ENCODE measurements around the gene NLGN1. TPM values are rescaled to one million over a fixed set of nuclear protein-coding genes. Genes with fewer than 3 reads are reported as not detected.
A peak's percentile ranks its signal among the peaks of the same experiment; 100 is the strongest.

Gene NLGN1
- total and polyA plus RNA-seq, 4 experiments from 2014 or later, result not detected

DNA sequence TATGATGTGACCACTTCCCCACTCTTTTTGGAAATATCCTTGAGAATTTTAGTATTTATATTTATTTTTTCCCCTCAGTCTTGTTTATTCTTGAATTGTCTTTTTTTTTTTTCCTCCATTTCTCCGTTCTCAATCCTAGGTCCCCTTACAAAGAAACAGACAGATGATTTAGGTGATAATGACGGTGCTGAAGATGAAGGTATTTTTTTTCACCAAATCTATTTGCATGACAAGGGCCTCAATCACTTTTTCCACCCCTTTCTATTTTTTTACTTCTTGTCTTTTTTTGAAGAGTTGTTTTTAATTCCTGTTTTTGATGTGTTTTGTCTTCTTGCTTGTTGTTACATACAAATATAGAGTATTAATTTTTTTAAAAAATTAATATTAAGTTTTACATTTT lies 402.6 kb downstream of the NLGN1 start:
- peaks cover 0 to 4% (median 0%) of the 10 kb centered on the region in 8 donors for H3K9me3 Mint-ChIP-seq
- H3K27me3 ChIP-seq (ENCODE audit: insufficient read depth, low read length), result no peaks in the 10 kb centered on the region
- no peak overlapping the region for H3K4me3 ChIP-seq (ENCODE audit: low read length in 2 of 2)
- POLR2A ChIA-PET (ENCODE audit: partially characterized antibody), result no interaction called here
- H3K27ac ChIP-seq (ENCODE audit: low read depth, low read length), result no peak overlapping the region
- H3K36me3 ChIP-seq (ENCODE audit: insufficient read depth, low read length), result no peaks in the 10 kb centered on the region
- DNase-seq, result no peak
- no peaks in the 10 kb centered on the region for H3K9me3 ChIP-seq (ENCODE audit: control insufficient read depth in 1 of 2, low read length in 2 of 2)
- H3K4me1 ChIP-seq (ENCODE audit: insufficient read depth, low read length), result no peaks in the 10 kb centered on the region
- no peaks in the 10 kb centered on the region for H3K4me1 Mint-ChIP-seq
- H3K27ac Mint-ChIP-seq, result no peak overlapping the region
- peak overlapping the region in 1 of 8 donors; percentile 64 for H3K4me3 Mint-ChIP-seq
- intact Hi-C loops (cut with micrococcal nuclease), result no loop called here
- no peaks in the 10 kb centered on the region for H3K27me3 Mint-ChIP-seq
- CTCF ChIA-PET (ENCODE audit: partially characterized antibody), result no interaction called here
- no peaks in the 10 kb centered on the region for H3K36me3 Mint-ChIP-seq

DNA sequence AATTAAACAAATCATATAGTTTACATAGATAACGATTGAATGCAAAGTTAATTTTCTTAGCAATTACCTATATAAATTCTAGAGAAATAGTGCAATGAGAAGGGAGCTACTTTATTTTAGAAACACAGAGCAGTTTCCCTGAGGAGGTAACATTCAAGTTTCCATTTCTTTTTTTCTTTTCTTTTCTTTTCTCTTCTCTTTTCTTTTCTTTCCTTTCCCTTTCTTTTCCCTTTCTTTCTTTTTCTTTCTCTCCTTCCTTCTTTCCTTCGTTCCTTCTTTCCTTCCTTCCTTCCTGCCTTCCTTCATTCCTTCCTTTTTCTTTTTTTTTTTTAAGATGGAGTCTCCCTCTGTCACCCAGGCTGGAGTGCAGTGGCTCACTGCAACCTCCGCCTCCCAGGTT lies 417.3 kb downstream of the NLGN1 start:
- Histone ChIP-seq H3K9me3 (ENCODE audit: control insufficient read depth in 1 of 2, low read length in 2 of 2) (no peaks in the 10 kb centered on the region), H3K27me3 (ENCODE audit: insufficient read depth, low read length) (no peaks in the 10 kb centered on the region), H3K36me3 (ENCODE audit: insufficient read depth, low read length) (no peaks in the 10 kb centered on the region), H3K4me1 (ENCODE audit: insufficient read depth, low read length) (no peaks in the 10 kb centered on the region), H3K4me3 (ENCODE audit: low read length in 2 of 2) (no peak overlapping the region), H3K27ac (ENCODE audit: low read depth, low read length) (no peak overlapping the region)
- no peak overlapping the region for H3K27ac Mint-ChIP-seq
- intact Hi-C loops (cut with micrococcal nuclease), result no loop called here
- peaks cover 0 to 20% (median 3%) of the 10 kb centered on the region in 8 donors for H3K9me3 Mint-ChIP-seq
- H3K4me3 Mint-ChIP-seq, result no peak overlapping the region
- no peaks in the 10 kb centered on the region for H3K4me1 Mint-ChIP-seq
- no peaks in the 10 kb centered on the region for H3K27me3 Mint-ChIP-seq
- H3K36me3 Mint-ChIP-seq, result no peaks in the 10 kb centered on the region
- DNase-seq, result no peak
- POLR2A ChIA-PET (ENCODE audit: partially characterized antibody), result no interaction called here
- CTCF ChIA-PET (ENCODE audit: partially characterized antibody), result no interaction called here

DNA sequence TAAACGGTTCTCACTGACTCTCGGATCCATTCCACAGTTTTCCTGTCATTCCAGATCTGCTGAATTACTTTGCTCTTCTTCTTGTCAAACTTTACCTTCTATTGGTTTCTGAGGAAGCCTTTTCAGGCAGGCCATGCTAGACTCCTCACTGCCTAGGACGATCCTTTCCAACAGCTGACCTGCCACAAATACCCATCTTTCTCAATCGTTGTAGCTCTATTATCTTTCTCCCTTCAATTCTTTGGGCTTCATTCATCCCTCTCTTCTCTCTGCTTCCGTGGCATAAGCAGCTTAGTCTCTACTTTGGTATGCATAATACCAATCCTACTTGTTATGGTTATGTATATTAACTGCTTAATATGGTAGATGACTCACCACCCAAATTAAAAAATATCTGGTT lies 421.8 kb downstream of the NLGN1 start:
- H3K9me3 ChIP-seq (ENCODE audit: control insufficient read depth in 1 of 2, low read length in 2 of 2), result no peaks in the 10 kb centered on the region
- no peaks in the 10 kb centered on the region for H3K27me3 ChIP-seq (ENCODE audit: insufficient read depth, low read length)
- Mint-ChIP-seq H3K9me3 (peaks cover 0 to 9% (median 4%) of the 10 kb centered on the region in 8 donors), H3K4me3 (no peak overlapping the region), H3K27me3 (no peaks in the 10 kb centered on the region), H3K36me3 (no peaks in the 10 kb centered on the region), H3K4me1 (no peaks in the 10 kb centered on the region), H3K27ac (no peak overlapping the region)
- no peaks in the 10 kb centered on the region for H3K36me3 ChIP-seq (ENCODE audit: insufficient read depth, low read length)
- POLR2A ChIA-PET (ENCODE audit: partially characterized antibody), result no interaction called here
- H3K4me1 ChIP-seq (ENCODE audit: insufficient read depth, low read length), result no peaks in the 10 kb centered on the region
- DNase-seq, result no peak
- intact Hi-C loops (cut with micrococcal nuclease), result no loop called here
- no peak overlapping the region for H3K27ac ChIP-seq (ENCODE audit: low read depth, low read length)
- CTCF ChIA-PET (ENCODE audit: partially characterized antibody), result no interaction called here
- H3K4me3 ChIP-seq (ENCODE audit: low read length in 2 of 2), result no peak overlapping the region

DNA sequence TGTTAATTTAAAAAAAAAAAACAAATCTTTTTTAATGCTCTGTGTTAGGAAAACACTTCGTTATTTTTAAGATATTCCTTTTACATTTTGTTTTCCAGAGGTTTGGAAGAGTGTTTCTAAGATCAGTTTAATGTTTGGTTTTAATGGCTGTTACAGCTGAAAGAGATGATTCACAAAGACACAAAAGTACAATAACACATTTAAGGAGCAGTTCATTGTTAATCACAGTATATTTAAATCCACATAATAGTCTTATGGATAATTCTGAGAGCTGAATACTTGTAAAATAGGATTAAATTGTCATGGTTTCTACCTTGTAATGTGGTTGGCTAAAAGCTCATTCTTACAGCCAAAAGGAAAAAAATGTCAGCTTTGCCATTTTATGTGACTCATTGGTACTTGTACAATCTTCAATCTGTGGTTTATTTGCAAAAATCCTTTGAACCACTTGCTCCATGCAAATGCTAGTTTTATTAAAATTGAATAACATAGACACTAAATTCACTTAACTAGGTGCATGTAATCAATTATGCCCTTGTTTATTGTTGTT lies 426.4 kb downstream of the NLGN1 start:
- Mint-ChIP-seq H3K4me1 (no peaks in the 10 kb centered on the region), H3K36me3 (no peaks in the 10 kb centered on the region), H3K4me3 (no peak overlapping the region), H3K27me3 (no peaks in the 10 kb centered on the region), H3K9me3 (peaks cover 2 to 12% (median 6%) of the 10 kb centered on the region in 8 donors), H3K27ac (no peak overlapping the region)
- H3K4me1 ChIP-seq (ENCODE audit: insufficient read depth, low read length), result no peaks in the 10 kb centered on the region
- H3K9me3 ChIP-seq (ENCODE audit: control insufficient read depth in 1 of 2, low read length in 2 of 2), result no peaks in the 10 kb centered on the region
- DNase-seq, result no peak
- H3K27me3 ChIP-seq (ENCODE audit: insufficient read depth, low read length), result no peaks in the 10 kb centered on the region
- intact Hi-C loops (cut with micrococcal nuclease), result no loop called here
- ChIA-PET POLR2A (ENCODE audit: partially characterized antibody) (no interaction called here), CTCF (ENCODE audit: partially characterized antibody) (no interaction called here)
- H3K36me3 ChIP-seq (ENCODE audit: insufficient read depth, low read length), result no peaks in the 10 kb centered on the region
- H3K4me3 ChIP-seq (ENCODE audit: low read length in 2 of 2), result no peak overlapping the region
- no peak overlapping the region for H3K27ac ChIP-seq (ENCODE audit: low read depth, low read length)

DNA sequence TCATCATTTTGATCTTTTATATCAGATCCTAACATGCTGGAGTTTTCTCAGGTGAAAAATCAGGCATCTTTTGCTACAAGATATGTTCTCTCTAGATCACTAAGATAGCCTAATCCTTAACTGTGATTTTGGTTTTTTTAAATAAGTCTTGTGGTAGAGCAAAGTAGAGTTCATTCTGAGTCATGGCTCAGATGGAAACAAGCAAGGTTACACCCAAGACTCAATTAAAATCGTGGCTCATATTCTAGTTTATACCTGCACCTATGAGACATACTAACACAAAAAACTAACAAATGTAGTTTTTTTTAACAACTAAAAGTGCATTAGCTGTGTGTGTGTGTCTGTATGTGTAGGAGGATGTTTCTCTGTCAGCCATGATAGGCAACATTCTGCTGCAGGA lies 428.2 kb downstream of the NLGN1 start:
- H3K36me3 ChIP-seq (ENCODE audit: insufficient read depth, low read length), result no peaks in the 10 kb centered on the region
- POLR2A ChIA-PET (ENCODE audit: partially characterized antibody), result no interaction called here
- H3K27ac Mint-ChIP-seq, result no peak overlapping the region
- H3K4me1 ChIP-seq (ENCODE audit: insufficient read depth, low read length), result no peaks in the 10 kb centered on the region
- DNase-seq, result no peak
- H3K4me1 Mint-ChIP-seq, result no peaks in the 10 kb centered on the region
- CTCF ChIA-PET (ENCODE audit: partially characterized antibody), result no interaction called here
- H3K9me3 Mint-ChIP-seq, result peaks cover 0 to 9% (median 6%) of the 10 kb centered on the region in 8 donors
- no peak overlapping the region for H3K4me3 ChIP-seq (ENCODE audit: low read length in 2 of 2)
- no peaks in the 10 kb centered on the region for H3K36me3 Mint-ChIP-seq
- intact Hi-C loops (cut with micrococcal nuclease), result no loop called here
- no peak overlapping the region for H3K27ac ChIP-seq (ENCODE audit: low read depth, low read length)
- H3K9me3 ChIP-seq (ENCODE audit: control insufficient read depth in 1 of 2, low read length in 2 of 2), result no peaks in the 10 kb centered on the region
- no peaks in the 10 kb centered on the region for H3K27me3 ChIP-seq (ENCODE audit: insufficient read depth, low read length)
- H3K4me3 Mint-ChIP-seq, result no peak overlapping the region
- H3K27me3 Mint-ChIP-seq, result no peaks in the 10 kb centered on the region

DNA sequence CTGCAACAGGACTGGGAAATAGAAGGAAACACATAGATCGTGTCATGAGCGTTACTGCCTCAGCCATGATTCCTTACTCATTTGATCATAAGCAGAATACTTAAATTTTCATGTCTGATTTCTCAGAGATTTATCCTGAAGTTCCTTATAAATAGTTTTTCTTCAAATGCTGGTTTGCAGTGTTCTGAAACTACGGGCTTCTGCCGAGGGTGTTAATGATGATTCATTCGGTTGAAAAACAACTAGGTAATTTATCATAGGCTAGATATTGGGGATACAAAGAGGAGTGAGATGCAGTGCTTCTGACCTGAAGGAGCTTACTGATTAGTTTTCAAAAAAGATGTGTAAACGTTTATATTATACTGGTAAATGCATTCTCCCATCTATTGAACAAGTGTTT lies 428.9 kb downstream of the NLGN1 start:
- no peaks in the 10 kb centered on the region for H3K4me1 Mint-ChIP-seq
- no peaks in the 10 kb centered on the region for H3K4me1 ChIP-seq (ENCODE audit: insufficient read depth, low read length)
- CTCF ChIA-PET (ENCODE audit: partially characterized antibody), result no interaction called here
- H3K27ac ChIP-seq (ENCODE audit: low read depth, low read length), result no peak overlapping the region
- POLR2A ChIA-PET (ENCODE audit: partially characterized antibody), result no interaction called here
- intact Hi-C loops (cut with micrococcal nuclease), result no loop called here
- no peak overlapping the region for H3K27ac Mint-ChIP-seq
- H3K36me3 Mint-ChIP-seq, result no peaks in the 10 kb centered on the region
- peaks cover 0 to 9% (median 6%) of the 10 kb centered on the region in 8 donors for H3K9me3 Mint-ChIP-seq
- H3K9me3 ChIP-seq (ENCODE audit: control insufficient read depth in 1 of 2, low read length in 2 of 2), result no peaks in the 10 kb centered on the region
- H3K4me3 ChIP-seq (ENCODE audit: low read length in 2 of 2), result no peak overlapping the region
- H3K27me3 Mint-ChIP-seq, result no peaks in the 10 kb centered on the region
- no peak for DNase-seq
- no peaks in the 10 kb centered on the region for H3K36me3 ChIP-seq (ENCODE audit: insufficient read depth, low read length)
- H3K27me3 ChIP-seq (ENCODE audit: insufficient read depth, low read length), result no peaks in the 10 kb centered on the region
- H3K4me3 Mint-ChIP-seq, result no peak overlapping the region

DNA sequence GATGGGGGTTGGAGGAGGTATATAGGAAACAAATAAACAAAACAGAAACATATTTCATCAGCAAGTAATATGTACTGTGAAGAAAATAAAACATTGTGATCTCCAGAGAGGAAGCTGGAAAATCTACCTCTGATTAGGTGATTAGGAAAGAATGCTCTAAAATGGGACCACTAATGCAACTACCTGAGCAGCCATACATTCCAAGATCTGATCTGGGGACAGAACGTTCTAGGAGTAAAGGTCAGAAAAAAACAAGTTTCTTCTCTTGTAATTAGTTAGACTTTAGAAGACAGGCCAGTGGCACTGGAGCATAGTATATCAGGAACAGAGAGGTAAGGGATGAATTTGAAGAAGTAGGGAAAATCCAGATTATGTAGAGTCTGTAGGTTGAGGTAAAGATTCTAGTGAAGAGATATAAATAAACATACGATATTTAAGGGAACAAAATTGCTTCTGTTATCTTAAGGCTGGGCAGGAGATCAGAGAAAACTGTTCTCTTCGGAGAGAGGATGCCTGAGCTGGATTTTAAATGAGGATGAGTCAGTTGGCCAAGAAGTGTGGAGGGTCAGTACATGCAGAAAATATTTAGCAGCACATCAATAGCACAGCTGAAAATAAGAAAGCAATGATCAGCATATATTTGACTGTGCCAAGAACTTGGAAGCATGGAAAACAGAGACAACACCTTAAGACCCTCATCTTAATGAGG lies 429.5 kb downstream of the NLGN1 start:
- intact Hi-C loops (cut with micrococcal nuclease), result no loop called here
- ChIA-PET POLR2A (ENCODE audit: partially characterized antibody) (no interaction called here), CTCF (ENCODE audit: partially characterized antibody) (no interaction called here)
- no peak for DNase-seq
- Histone ChIP-seq H3K4me3 (ENCODE audit: low read length in 2 of 2) (no peak overlapping the region), H3K4me1 (ENCODE audit: insufficient read depth, low read length) (no peaks in the 10 kb centered on the region), H3K36me3 (ENCODE audit: insufficient read depth, low read length) (no peaks in the 10 kb centered on the region), H3K27me3 (ENCODE audit: insufficient read depth, low read length) (no peaks in the 10 kb centered on the region), H3K9me3 (ENCODE audit: control insufficient read depth in 1 of 2, low read length in 2 of 2) (no peaks in the 10 kb centered on the region), H3K27ac (ENCODE audit: low read depth, low read length) (no peak overlapping the region)
- Mint-ChIP-seq H3K9me3 (peaks cover 0 to 9% (median 6%) of the 10 kb centered on the region in 8 donors), H3K36me3 (no peaks in the 10 kb centered on the region), H3K4me1 (no peaks in the 10 kb centered on the region), H3K4me3 (no peak overlapping the region), H3K27me3 (no peaks in the 10 kb centered on the region), H3K27ac (no peak overlapping the region)
